H1 (cell line): ENCODE results near the gene KATNBL1. TPM values are rescaled to one million over a fixed set of nuclear protein-coding genes. Genes with fewer than 3 reads are reported as not detected.

Experiments used
- CTCF ChIA-PET: fragments of 300-600 bp; sonication (Branson Sonifier 250); formaldehyde crosslinking; loops from one replicate; lab custom pipeline; 2021; ENCODE audit not compliant: partially characterized antibody; lab: Charles Lee
- POLR2A ChIA-PET: fragments of 300-600 bp; sonication (Branson Sonifier 250); formaldehyde crosslinking; loops from one replicate; lab custom pipeline; 2021; ENCODE audit warnings: inconsistent platforms; ENCODE audit not compliant: partially characterized antibody; lab: Charles Lee
- DNase-seq, 2 experiments: peaks; one replicate each; pipeline versions ENCODE4 v3.0.0 to v3.0.0-alpha.2; 2010 to 2022; ENCODE audit warnings: low spot score in 2 of 2, low read depth in 1 of 2, mixed read lengths in 1 of 2
- FAIRE-seq: peaks from 2 replicates; lab custom pipeline; 2011; peaks lifted over from hg19 to GRCh38; lab: Jason Lieb, UNC
- H2AFZ ChIP-seq: 2 replicates; pipeline ENCODE4 v1.8.1; 2012; ENCODE audit warnings: low read length, inconsistent platforms
- H2AK5ac ChIP-seq: 2 replicates; pipeline ENCODE4 v1.6.1; 2013; ENCODE audit warnings: low read depth, low read length
- H2BK120ac ChIP-seq: replicated peaks from 2 replicates; pipeline ENCODE3; 2013; ENCODE audit warnings: low read depth, low read length, inconsistent platforms
- H2BK12ac ChIP-seq: 2 replicates; pipeline ENCODE4 v1.6.1; 2013; ENCODE audit warnings: low read depth, low read length
- H2BK15ac ChIP-seq: 2 replicates; pipeline ENCODE4 v1.6.1; 2013; ENCODE audit warnings: low read length
- H2BK20ac ChIP-seq: 2 replicates; pipeline ENCODE4 v1.6.1; 2013; ENCODE audit warnings: low read length
- H2BK5ac ChIP-seq: 2 replicates; pipeline ENCODE4 v1.6.1; 2013; ENCODE audit warnings: low read depth, low read length
- H3K14ac ChIP-seq: 2 replicates; pipeline ENCODE4 v1.6.1; 2013; ENCODE audit warnings: inconsistent platforms; ENCODE audit not compliant: insufficient read length
- H3K18ac ChIP-seq: 2 replicates; pipeline ENCODE4 v1.6.1; 2013; ENCODE audit warnings: low read length; ENCODE audit errors: extremely low read depth
- H3K23ac ChIP-seq: 2 replicates; pipeline ENCODE4 v1.6.1; 2013; ENCODE audit warnings: inconsistent platforms; ENCODE audit not compliant: insufficient read length
- H3K23me2 ChIP-seq: 2 replicates; pipeline ENCODE4 v1.6.1; 2013; ENCODE audit warnings: low read depth, low read length
- H3K27ac ChIP-seq: 2 replicates; pipeline ENCODE4 v1.6.1; 2011; ENCODE audit warnings: low read depth, low read length, inconsistent platforms
- H3K27me3 ChIP-seq, 4 experiments: replicated peaks in 1 of 4; 1 replicate in 1 of 4; 2 replicates in 3 of 4; pipeline versions ENCODE4 v1.6.1 to v1.8.1; 2011 to 2013; ENCODE audit warnings: low read length in 3 of 4, mild to moderate bottlenecking in 3 of 4, inconsistent platforms in 2 of 4, mixed read lengths in 2 of 4, moderate library complexity in 1 of 4; ENCODE audit not compliant: control insufficient read depth in 3 of 4, insufficient read depth in 3 of 4; ENCODE audit errors: extremely low read depth in 1 of 4
- H3K36me3 ChIP-seq, 4 experiments: 2 replicates each; pipeline versions ENCODE4 v1.6.1 to v1.8.1; 2011 to 2013; ENCODE audit warnings: mild to moderate bottlenecking in 4 of 4, low read length in 3 of 4, moderate library complexity in 2 of 4, control low read depth in 1 of 4, inconsistent platforms in 1 of 4; ENCODE audit not compliant: insufficient read depth in 4 of 4, control insufficient read depth in 2 of 4
- H3K4ac ChIP-seq: replicated peaks from 2 replicates; pipeline ENCODE3; 2013; ENCODE audit warnings: low read length, low read depth, mixed read lengths, inconsistent platforms; ENCODE audit not compliant: insufficient read length
- H3K4me1 ChIP-seq, 4 experiments: replicated peaks in 1 of 4; 1 replicate in 1 of 4; 2 replicates in 3 of 4; pipeline versions ENCODE4 v1.6.1 to v1.8.1; 2011 to 2013; ENCODE audit warnings: low read length in 3 of 4, inconsistent platforms in 2 of 4, mixed read lengths in 1 of 4; ENCODE audit not compliant: insufficient read depth in 4 of 4, control insufficient read depth in 3 of 4
- H3K4me2 ChIP-seq, 2 experiments: 2 replicates each; pipeline versions ENCODE4 v1.6.1 to v1.8.1; 2011 to 2013; ENCODE audit warnings: low read depth in 2 of 2, low read length in 2 of 2, control low read depth in 1 of 2, inconsistent platforms in 1 of 2, mild to moderate bottlenecking in 1 of 2; ENCODE audit not compliant: insufficient read depth in 1 of 2
- H3K4me3 ChIP-seq, 4 experiments: fragments of 200-600, 300-600 bp in 1 of 4; sonication (generic), shearing (Covaris generic), sonication (Bioruptor Twin) in 1 of 4; 2 replicates each; pipeline versions ENCODE4 v1.5.1 to v1.8.1; 2011 to 2016; ENCODE audit warnings: low read length in 4 of 4, low read depth in 3 of 4, control low read depth in 2 of 4, inconsistent platforms in 2 of 4, mild to moderate bottlenecking in 2 of 4, mixed read lengths in 1 of 4, moderate library complexity in 1 of 4; ENCODE audit not compliant: insufficient read depth in 2 of 4; ENCODE audit errors: extremely low read depth in 1 of 4
- H3K56ac ChIP-seq: replicated peaks from 2 replicates; pipeline ENCODE3; 2013; ENCODE audit warnings: low read depth, mild to moderate bottlenecking, mixed read lengths, low read length, inconsistent platforms; ENCODE audit not compliant: insufficient read length
- H3K79me1 ChIP-seq: 2 replicates; pipeline ENCODE4 v1.6.1; 2013; ENCODE audit warnings: low read depth, low read length, control low read depth
- H3K79me2 ChIP-seq, 2 experiments: 2 replicates each; pipeline versions ENCODE4 v1.6.1 to v1.8.1; 2012 to 2013; ENCODE audit warnings: low read length in 2 of 2, mild to moderate bottlenecking in 2 of 2, inconsistent platforms in 1 of 2; ENCODE audit not compliant: insufficient read depth in 2 of 2, control insufficient read depth in 1 of 2
- H3K9ac ChIP-seq, 4 experiments: replicated peaks in 1 of 4; 1 replicate in 1 of 4; 2 replicates in 3 of 4; pipeline versions ENCODE4 v1.6.1 to v1.8.1; 2011 to 2013; ENCODE audit warnings: low read depth in 3 of 4, low read length in 3 of 4, control low read depth in 2 of 4, mild to moderate bottlenecking in 2 of 4, moderate library complexity in 2 of 4, inconsistent platforms in 1 of 4; ENCODE audit errors: extremely low read depth in 1 of 4
- H3K9me3 ChIP-seq, 2 experiments: 2 replicates each; pipeline versions ENCODE4 v1.6.1 to v1.8.1; 2012 to 2013; ENCODE audit warnings: mild to moderate bottlenecking in 2 of 2, moderate library complexity in 2 of 2, control low read depth in 1 of 2, inconsistent platforms in 1 of 2, low read depth in 1 of 2, low read length in 1 of 2, mixed read lengths in 1 of 2; ENCODE audit not compliant: insufficient read depth in 2 of 2
- H4K20me1 ChIP-seq, 2 experiments: replicated peaks in 1 of 2; 2 replicates each; pipeline versions ENCODE3 to v1.8.1; 2011 to 2013; ENCODE audit warnings: inconsistent platforms in 2 of 2, low read length in 2 of 2, mild to moderate bottlenecking in 1 of 2; ENCODE audit not compliant: insufficient read depth in 2 of 2, control insufficient read depth in 1 of 2
- H4K5ac ChIP-seq: 2 replicates; pipeline ENCODE4 v1.6.1; 2013; ENCODE audit warnings: low read length, low read depth, mixed read lengths, inconsistent platforms; ENCODE audit not compliant: insufficient read length
- H4K8ac ChIP-seq: 2 replicates; pipeline ENCODE4 v1.8.0; 2013; ENCODE audit warnings: mild to moderate bottlenecking, moderate library complexity, low read length, inconsistent platforms; ENCODE audit not compliant: insufficient read depth; ENCODE audit errors: extremely low read depth
- H4K91ac ChIP-seq: replicated peaks from 2 replicates; pipeline ENCODE3; 2013; ENCODE audit warnings: low read length, mixed read lengths, inconsistent platforms; ENCODE audit not compliant: insufficient read length
- CEBPB ChIP-seq: IDR thresholded peaks from 2 replicates; pipeline ENCODE4 v1.6.1; 2012; ENCODE audit warnings: low read depth, low read length
- CREB1 ChIP-seq: IDR thresholded peaks from 2 replicates; pipeline ENCODE4 v1.6.1; 2012; ENCODE audit warnings: inconsistent platforms
- EZH2 ChIP-seq: fragments of 200-600 bp; sonication (generic); IDR thresholded peaks from 2 replicates; pipeline ENCODE4 v1.7.1; 2012; ENCODE audit warnings: low read depth, mild to moderate bottlenecking, moderate library complexity, low read length, inconsistent platforms; ENCODE audit not compliant: severe bottlenecking
- JUND ChIP-seq: IDR thresholded peaks from 2 replicates; pipeline ENCODE4 v1.6.1; 2011; ENCODE audit warnings: mild to moderate bottlenecking, improper control_type of control experiment, low read length
- RNF2 ChIP-seq: fragments of 200-900, 300-1000 bp; sonication (generic); IDR thresholded peaks from 2 replicates; pipeline ENCODE4 v1.7.1; 2016; ENCODE audit warnings: borderline replicate concordance, low read depth, mild to moderate bottlenecking, antibody characterized with exemption, low read length; ENCODE audit not compliant: poor library complexity, severe bottlenecking; ENCODE audit errors: missing control alignments
- RXRA ChIP-seq: IDR thresholded peaks from 2 replicates; pipeline ENCODE4 v1.6.1; 2011; ENCODE audit warnings: low read depth, mild to moderate bottlenecking, low read length, moderate library complexity; ENCODE audit not compliant: insufficient read depth
- SIN3A ChIP-seq, 2 experiments: IDR thresholded peaks in 1 of 2; conservative IDR thresholded peaks in 1 of 2; 2 replicates each; pipeline ENCODE4 v1.6.1; 2011 to 2012; ENCODE audit warnings: low read length in 2 of 2, improper control_type of control experiment in 1 of 2, low read depth in 1 of 2, mild to moderate bottlenecking in 1 of 2
- SIX5 ChIP-seq: IDR thresholded peaks from 2 replicates; pipeline ENCODE4 v1.6.1; 2011; ENCODE audit warnings: mild to moderate bottlenecking, low read depth, low read length
- SP4 ChIP-seq: IDR thresholded peaks from 2 replicates; pipeline ENCODE4 v1.6.1; 2012; ENCODE audit warnings: low read length, inconsistent platforms
- YY1 ChIP-seq: IDR thresholded peaks from 2 replicates; pipeline ENCODE4 v1.6.1; 2011; ENCODE audit warnings: low read depth, mild to moderate bottlenecking, low read length
- WGBS, 2 experiments: shearing (Covaris generic) in 1 of 2; methylation state at CpG; one replicate each; pipeline versions ENCODE4 v1.1.6 to v1.1.7; 2013 to 2015; ENCODE audit warnings: low lambda C conversion rate in 2 of 2, mixed read lengths in 2 of 2, inconsistent platforms in 1 of 2, low coverage in 1 of 2, missing lambda C conversion rate in 1 of 2; ENCODE audit not compliant: insufficient replicate concordance in 2 of 2, insufficient coverage in 1 of 2, insufficient read length in 1 of 2; ENCODE audit errors: extremely low coverage in 1 of 2, missing lambda C conversion rate in 1 of 2; 5-methylcytosine and 5-hydroxymethylcytosine counted together
- polyA plus RNA-seq, 7 experiments: library from polyadenylated mRNA; depleted of rRNA in 3 of 7; stranded (reverse) in 5 of 7; unstranded in 2 of 7; fragments of >200 nt in 5 of 7; fragments of 200-250 nt in 2 of 7; gene quantifications; 1 replicate in 5 of 7; 2 replicates in 1 of 7; 4 replicates in 1 of 7; pipeline versions ENCODE4 v1.2.1 to v1.2.3, GENCODE V29; 2011 to 2013; ENCODE audit warnings: missing spikeins in 2 of 7, mixed read lengths in 2 of 7
- total RNA-seq: library from RNA; stranded (reverse); fragmentation: NEBNext Ultra II Directional; extraction: Animal tissue kit (Norgen Biotek cat#: 25700); gene quantifications from 2 replicates; pipeline ENCODE4 v1.2.1, GENCODE V29; 2021
- TF ChIP-seq, protein P1 (sequence below): IDR thresholded peaks from 2 replicates; pipeline ENCODE4 v1.6.1; 2012; ENCODE audit warnings: low read length, inconsistent platforms
- TF ChIP-seq, protein P2 (sequence below): IDR thresholded peaks from 2 replicates; pipeline ENCODE4 v1.6.1; 2012; ENCODE audit warnings: inconsistent platforms

The KATNBL1 gene
- total and polyA plus RNA-seq, 2 of the 8 experiments (the other 6 are each of a cell fraction or from before 2014, with no cell fraction given), result 14.2 to 51.4 TPM

DNA sequence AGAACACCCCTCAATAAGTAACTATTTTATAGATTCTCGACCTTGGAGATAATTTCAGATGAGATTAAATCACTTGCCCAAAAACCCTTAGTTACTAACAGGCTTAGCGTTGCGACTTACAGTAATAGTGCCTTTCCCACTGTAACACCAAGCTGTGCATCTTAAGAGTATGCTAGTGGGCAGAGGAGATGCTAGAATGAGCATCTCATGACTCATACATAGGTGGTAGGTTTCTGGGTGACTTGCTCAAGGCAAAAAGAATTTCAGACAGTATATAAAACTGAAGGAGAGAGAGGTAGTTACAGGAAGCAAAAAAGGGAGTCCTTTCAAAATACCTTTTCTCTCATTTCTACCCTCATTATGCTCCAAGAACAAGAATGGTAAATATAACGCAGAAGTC lies 3.9 kb downstream of the KATNBL1 start:
- Histone ChIP-seq H3K27me3 (no peaks in the 10 kb centered on the region), H4K8ac (no peak overlapping the region), H3K4me3 (no peak overlapping the region), H2BK15ac (no peak overlapping the region), H3K4me1 (peaks cover 0 to 2% (median 0%) of the 10 kb centered on the region in 4 experiments; a peak in 1 of 7 replicates), H3K56ac (no peak overlapping the region), H3K23me2 (no peaks in the 10 kb centered on the region; the same call in 1 of the 2 replicates), H3K79me1 (no peaks in the 10 kb centered on the region; the same call in 1 of the 2 replicates), H3K79me2 (peaks cover 10 to 82% of the 10 kb centered on the region in 2 experiments), H3K4ac (no peak overlapping the region), H3K27ac (no peak overlapping the region), H3K36me3 (no peaks in the 10 kb centered on the region), H2BK20ac (no peak overlapping the region), H3K9me3 (no peaks in the 10 kb centered on the region), H3K18ac (no peak overlapping the region), H3K9ac (no peak overlapping the region; a peak in 1 of 7 replicates), H2BK5ac (no peak overlapping the region), H2BK12ac (no peak overlapping the region), H3K14ac (no peak overlapping the region), H2AFZ (no peak overlapping the region), H2BK120ac (no peak overlapping the region), H4K20me1 (no peaks in the 10 kb centered on the region), H3K23ac (no peak overlapping the region), H4K91ac (no peak overlapping the region), H2AK5ac (no peak overlapping the region), H3K4me2 (no peak overlapping the region), H4K5ac (no peak overlapping the region)
- CTCF ChIA-PET, result interaction anchor here (1.0 to 1.2 kb wide), 3 partner anchors 12 to 97 kb away, joined by 3 to 6 read pairs (median 4); no protein-coding TSS in a partner anchor
- POLR2A ChIA-PET, result no interaction called here
- FAIRE-seq (no peak), DNase-seq (no peak)
- 84% methylated on average over 4 of the region's 4 CpGs; no CpG with 5 or more reads in 1 of the 2 experiments for WGBS, 2 experiments
- TF ChIP-seq YY1, result no peak
- no peak for TF ChIP-seq RXRA
- TF ChIP-seq JUND, result no peak
- TF ChIP-seq, protein P1, sequence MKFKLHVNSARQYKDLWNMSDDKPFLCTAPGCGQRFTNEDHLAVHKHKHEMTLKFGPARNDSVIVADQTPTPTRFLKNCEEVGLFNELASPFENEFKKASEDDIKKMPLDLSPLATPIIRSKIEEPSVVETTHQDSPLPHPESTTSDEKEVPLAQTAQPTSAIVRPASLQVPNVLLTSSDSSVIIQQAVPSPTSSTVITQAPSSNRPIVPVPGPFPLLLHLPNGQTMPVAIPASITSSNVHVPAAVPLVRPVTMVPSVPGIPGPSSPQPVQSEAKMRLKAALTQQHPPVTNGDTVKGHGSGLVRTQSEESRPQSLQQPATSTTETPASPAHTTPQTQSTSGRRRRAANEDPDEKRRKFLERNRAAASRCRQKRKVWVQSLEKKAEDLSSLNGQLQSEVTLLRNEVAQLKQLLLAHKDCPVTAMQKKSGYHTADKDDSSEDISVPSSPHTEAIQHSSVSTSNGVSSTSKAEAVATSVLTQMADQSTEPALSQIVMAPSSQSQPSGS, result no peak
- TF ChIP-seq RNF2, result no peak
- TF ChIP-seq, protein P2, sequence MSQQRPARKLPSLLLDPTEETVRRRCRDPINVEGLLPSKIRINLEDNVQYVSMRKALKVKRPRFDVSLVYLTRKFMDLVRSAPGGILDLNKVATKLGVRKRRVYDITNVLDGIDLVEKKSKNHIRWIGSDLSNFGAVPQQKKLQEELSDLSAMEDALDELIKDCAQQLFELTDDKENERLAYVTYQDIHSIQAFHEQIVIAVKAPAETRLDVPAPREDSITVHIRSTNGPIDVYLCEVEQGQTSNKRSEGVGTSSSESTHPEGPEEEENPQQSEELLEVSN, result no peak
- TF ChIP-seq SIX5, result no peak
- TF ChIP-seq SIN3A (conservative IDR thresholded peaks at IDR 0.05 in 1 of 2, IDR thresholded peaks at IDR 0.05 in 1 of 2; ENCODE audit: low read depth in 1 of 2, low read length in 2 of 2), result no peak
- no peak for TF ChIP-seq CEBPB
- no peak for TF ChIP-seq EZH2
- TF ChIP-seq SP4, result no peak
- no peak for TF ChIP-seq CREB1
